Measurements from ENCODE around the gene TRMO.

TRMO gene

DNA sequence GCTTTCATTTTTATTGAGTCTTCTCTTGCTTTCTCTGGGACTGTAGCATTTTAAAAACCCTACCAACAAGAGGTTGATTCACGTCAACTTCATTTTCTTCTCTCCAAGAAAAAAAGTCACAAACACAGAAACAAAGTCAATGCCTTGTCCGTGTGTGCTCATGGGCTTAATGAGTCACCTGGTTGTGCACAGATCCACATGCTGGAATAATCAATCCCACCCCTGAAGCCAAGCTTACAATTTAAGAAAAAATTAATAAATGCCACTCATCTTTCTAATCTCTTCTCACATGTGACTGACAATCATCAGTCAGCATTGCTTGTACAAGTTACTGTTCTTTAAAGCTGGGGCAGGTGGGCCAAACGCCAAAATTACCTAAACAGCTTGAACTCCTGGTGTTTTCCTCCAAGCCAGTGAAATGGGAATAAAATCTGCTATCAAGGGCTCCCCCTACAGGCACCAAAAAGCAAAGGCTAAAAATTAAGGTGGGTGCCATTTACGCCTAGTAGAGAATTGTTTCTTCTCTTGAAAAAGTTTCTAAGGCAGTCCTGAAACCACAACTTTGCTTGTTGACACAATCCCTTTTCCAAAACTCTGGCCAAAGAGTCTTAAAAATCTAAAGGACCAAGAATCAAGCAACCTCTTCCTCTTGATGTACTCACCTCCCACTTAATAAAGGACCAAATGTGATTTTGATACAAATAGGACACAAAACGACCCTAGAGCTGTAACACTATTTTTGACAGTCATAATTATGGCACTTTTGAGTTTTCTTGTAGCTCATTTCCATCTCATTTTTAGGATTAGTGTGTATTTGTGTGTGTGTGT, 21.3 kb downstream of the TRMO start:
- DNase-seq (ENCODE audit: low read depth), result no peak
- peak; percentile 70 for TF ChIP-seq CTCF (IDR thresholded peaks at IDR 0.05; ENCODE audit: low read depth, low read length, missing control alignments)
- H3K4me3 ChIP-seq (ENCODE audit: low read depth, low read length), result no peak overlapping the region

DNA sequence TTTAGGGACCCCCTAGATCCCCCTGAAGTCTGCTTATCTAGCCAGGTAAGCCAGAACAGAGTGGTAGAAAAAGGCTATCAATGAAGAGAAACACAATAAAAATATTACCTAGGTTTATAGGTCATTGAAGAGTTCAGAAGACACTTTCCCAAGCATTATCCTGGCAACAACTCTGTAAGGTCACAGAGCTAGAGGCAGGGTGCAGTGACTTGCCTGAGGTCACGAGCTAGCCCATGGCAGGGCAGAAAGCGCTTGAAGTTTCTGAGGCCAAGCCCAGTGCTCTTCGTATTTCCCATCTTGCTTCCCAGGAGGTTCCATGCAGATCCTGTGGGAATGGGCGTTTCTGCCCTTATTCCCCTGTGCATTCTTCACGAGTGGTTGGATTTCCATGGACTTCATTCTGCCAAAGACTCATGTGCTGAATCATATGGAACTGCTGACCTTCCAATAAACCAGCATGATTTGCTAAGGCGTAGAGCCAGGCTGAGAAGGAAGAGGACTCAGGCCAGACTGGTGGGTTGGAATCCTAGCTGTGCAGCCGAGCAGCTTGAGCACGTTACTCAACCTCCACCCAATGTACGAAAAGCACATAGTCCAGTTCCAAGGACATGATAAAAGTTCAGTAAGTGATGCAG, 22.1 kb downstream of the TRMO start:
- no peak overlapping the region for H3K4me3 ChIP-seq (ENCODE audit: low read depth, low read length)
- no peak for DNase-seq (ENCODE audit: low read depth)
- TF ChIP-seq CTCF (IDR thresholded peaks at IDR 0.05; ENCODE audit: low read depth, low read length, missing control alignments), result no peak

DNA sequence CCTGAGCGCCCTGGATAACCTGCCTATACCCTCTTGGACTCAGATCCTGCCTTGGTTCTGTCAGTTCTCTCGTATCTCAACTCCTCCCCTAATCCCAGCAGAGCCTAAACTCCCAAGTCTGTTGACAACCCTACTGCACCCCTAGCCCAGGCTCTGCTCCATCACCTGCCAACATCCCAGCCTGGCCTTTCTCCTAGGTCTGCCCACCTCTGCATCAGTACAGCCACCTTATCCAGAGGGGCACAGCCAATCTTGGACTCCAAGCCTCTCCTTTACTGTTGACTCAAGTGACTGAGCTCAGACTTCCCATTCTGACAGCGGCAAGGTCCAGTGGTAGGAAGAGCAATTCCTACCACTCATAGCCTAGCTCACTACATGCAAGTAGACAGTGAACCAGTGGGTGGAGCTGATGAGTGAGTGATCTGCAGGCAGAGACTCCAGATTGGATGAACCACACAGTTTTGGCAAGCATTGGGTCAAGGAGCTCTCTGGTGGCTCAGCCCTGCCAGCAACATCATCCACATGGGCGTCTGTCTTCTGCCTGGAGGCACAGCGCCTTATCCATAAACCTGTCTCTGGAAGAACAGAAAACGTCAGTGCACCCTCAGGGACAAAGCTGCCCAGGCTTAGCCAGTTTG, 26.5 kb downstream of the TRMO start:
- TF ChIP-seq CTCF (IDR thresholded peaks at IDR 0.05; ENCODE audit: low read depth, low read length, missing control alignments), result peak; percentile 35
- no peak for DNase-seq (ENCODE audit: low read depth)
- no peak overlapping the region for H3K4me3 ChIP-seq (ENCODE audit: low read depth, low read length)

DNA sequence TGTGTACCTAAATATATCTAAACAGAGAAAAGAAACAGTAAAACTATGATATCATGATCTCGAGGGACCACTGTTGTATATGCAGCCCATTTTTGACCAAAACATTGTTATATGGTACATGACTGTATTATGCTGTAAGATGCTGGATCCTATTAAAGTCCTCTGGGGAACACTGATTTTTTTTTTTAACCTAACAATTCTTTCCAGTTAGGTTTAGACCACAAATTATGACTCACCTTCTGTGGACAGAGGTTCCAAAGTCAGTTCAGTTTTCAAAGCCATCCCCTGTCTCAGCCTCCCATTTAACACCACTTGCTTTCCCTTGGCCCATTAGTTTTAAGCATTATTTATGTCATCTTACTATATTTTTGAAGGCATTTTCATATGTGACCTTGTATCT, 27.1 kb downstream of the TRMO start:
- DNase-seq (ENCODE audit: low read depth), result no peak
- TF ChIP-seq CTCF (IDR thresholded peaks at IDR 0.05; ENCODE audit: low read depth, low read length, missing control alignments), result no peak
- H3K4me3 ChIP-seq (ENCODE audit: low read depth, low read length), result no peak overlapping the region

DNA sequence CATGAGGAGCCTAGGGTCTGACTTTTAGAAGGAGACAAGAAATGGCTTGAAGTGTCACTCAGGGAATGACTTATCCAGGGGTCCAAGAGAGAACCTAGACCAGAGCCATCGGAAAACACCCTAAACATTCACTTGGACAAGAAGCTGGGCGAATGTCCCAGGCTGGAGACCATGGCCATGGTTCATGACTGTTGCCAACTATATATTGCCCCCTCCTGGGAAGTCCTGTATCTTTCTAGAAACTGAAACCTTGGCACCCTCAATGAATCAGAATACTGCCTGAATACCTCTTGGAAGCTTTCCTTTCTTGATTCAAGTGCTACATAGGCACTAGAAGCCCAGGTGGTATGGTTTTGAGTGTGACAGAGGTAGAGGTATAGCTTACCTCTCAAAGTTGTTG, 29.9 kb downstream of the TRMO start:
- no peak overlapping the region for H3K4me3 ChIP-seq (ENCODE audit: low read depth, low read length)
- no peak for DNase-seq (ENCODE audit: low read depth)
- TF ChIP-seq CTCF (IDR thresholded peaks at IDR 0.05; ENCODE audit: low read depth, low read length, missing control alignments), result no peak

DNA sequence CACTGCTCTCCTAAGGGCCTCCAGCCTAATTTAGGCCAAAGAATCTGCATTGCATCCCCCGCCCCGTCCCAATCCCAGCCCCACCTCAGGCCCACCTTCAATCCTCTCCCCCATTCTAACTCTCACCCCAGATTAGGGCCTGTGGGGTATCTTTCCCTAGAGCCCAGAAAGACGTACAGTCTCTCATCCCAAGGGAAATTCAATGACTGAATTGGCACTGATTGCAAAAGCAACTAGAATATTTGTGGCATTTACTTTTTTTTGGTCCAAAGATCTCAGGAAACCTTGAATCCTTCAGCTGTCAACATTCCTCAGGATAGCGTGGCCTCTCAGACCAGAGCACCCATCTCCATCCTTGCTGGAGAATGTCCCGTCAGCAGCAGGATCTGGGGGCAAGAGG, 30.6 kb downstream of the TRMO start:
- no peak overlapping the region for H3K4me3 ChIP-seq (ENCODE audit: low read depth, low read length)
- DNase-seq (ENCODE audit: low read depth), result no peak
- TF ChIP-seq CTCF (IDR thresholded peaks at IDR 0.05; ENCODE audit: low read depth, low read length, missing control alignments), result no peak

Data from GM12864 (cell line).